GM20431 (cell line): Measurements from ENCODE around the gene ALDH3B1.
"Not testable (repeated sequence)": the region's sequence is repeated elsewhere in the genome, so short reads cannot be mapped to it uniquely, and the experiment has no call there.

ENCODE experiments used
- in situ Hi-C: fragments of 300-500 bp; cut with MseI, MboI; formaldehyde crosslinking; loops from one replicate; pipeline ENCODE4 v1.15.0; 2020; ENCODE audit warnings: low sequenced_read_pairs; ENCODE audit not compliant: unreplicated experiment

The ALDH3B1 gene, protein sequence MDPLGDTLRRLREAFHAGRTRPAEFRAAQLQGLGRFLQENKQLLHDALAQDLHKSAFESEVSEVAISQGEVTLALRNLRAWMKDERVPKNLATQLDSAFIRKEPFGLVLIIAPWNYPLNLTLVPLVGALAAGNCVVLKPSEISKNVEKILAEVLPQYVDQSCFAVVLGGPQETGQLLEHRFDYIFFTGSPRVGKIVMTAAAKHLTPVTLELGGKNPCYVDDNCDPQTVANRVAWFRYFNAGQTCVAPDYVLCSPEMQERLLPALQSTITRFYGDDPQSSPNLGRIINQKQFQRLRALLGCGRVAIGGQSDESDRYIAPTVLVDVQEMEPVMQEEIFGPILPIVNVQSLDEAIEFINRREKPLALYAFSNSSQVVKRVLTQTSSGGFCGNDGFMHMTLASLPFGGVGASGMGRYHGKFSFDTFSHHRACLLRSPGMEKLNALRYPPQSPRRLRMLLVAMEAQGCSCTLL

GRCh38 chr11:68010090-68011041, at the start of gene ALDH3B1:
Gene ALDH3B1 (plus strand): TSS chr11:68010327. CDS start chr11:68015298, 4,971 bp downstream.
- in situ Hi-C loops = no loop called here

GRCh38 chr11:67963217-67963616, 46.9 kb upstream of the ALDH3B1 start:
- in situ Hi-C loops = not testable (repeated sequence)

- in situ Hi-C loops = not testable (repeated sequence)
Measured at GRCh38 chr11:67963879-67964278, 46.2 kb upstream of the ALDH3B1 start.

DNA sequence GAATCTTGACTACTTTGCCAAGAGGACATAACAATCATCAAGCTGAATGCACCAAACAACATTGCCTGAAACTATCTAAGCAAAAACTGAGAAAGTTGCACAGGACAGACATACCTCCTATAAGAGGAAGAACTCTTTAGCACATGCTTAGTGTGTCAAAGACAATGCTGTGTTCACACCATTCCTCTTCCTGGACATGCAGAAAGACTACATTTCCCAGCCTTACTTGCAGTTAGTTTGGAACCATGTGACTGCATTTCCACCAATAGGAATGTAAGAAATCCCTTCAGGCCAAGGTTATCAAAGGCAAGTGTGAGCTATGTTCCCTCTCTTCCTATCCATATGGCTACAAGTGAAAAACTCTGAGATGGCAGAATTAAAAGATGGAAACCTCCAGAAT, 45.4 kb upstream of the ALDH3B1 start:
- in situ Hi-C loops = not testable (repeated sequence)

DNA sequence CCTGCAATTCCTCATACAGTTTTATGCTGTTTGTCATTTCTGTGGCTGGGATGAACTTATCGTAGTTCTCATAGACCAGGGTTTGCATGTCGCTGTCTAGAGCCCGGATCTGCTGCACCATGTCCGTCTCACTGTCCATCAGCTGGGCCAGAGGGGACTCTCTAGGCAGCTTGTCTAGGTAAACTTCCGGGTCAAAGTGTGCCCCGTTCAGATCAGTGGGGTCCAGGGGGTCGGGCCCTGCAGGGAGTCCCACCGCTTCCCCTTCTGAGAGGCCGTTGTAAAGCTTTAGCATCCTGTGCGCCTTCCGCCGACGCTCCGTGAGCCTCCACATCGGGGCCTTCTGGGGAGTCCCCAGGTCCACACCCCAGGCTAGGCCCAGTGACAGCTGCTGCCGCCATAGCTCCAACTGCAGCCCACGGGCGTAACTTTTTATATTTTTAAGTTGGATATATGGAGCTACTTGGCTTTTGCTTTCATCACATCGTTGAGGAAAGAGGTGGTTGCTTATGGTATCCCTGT, 44.2 kb upstream of the ALDH3B1 start:
- in situ Hi-C loops = not testable (repeated sequence)

DNA sequence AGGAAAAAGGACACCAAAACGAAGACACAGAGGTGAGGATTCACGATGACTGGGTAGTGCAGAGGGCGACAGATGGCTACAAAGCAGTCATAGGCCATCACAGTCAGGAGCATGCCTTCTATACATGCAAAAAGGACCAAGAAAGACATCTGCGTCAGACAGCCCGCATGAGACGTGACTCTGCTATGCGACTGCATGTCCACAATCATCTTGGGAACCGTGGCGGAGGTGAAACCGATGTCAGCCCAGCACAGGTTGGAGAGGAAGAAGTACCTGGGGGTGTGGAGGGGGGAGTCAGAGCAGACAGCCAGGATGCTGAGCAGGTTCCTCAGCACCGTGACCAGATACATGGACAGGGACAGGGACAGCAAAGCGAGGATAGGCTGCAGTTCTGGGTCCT, 35.4 kb upstream of the ALDH3B1 start:
- in situ Hi-C loops = not testable (repeated sequence)

GRCh38 chr11:67978766-67979418, 31.2 kb upstream of the ALDH3B1 start:
- in situ Hi-C loops = not testable (repeated sequence)

GRCh38 chr11:67981226-67981625, 28.9 kb upstream of the ALDH3B1 start:
- in situ Hi-C loops = not testable (repeated sequence)

GRCh38 chr11:67982255-67982857, 27.8 kb upstream of the ALDH3B1 start:
- in situ Hi-C loops = not testable (repeated sequence)

GRCh38 chr11:67983951-67984350, 26.2 kb upstream of the ALDH3B1 start:
- in situ Hi-C loops = no loop called here

- in situ Hi-C loops = not testable (repeated sequence)
Measured at GRCh38 chr11:67985302-67985701, 24.8 kb upstream of the ALDH3B1 start.

DNA sequence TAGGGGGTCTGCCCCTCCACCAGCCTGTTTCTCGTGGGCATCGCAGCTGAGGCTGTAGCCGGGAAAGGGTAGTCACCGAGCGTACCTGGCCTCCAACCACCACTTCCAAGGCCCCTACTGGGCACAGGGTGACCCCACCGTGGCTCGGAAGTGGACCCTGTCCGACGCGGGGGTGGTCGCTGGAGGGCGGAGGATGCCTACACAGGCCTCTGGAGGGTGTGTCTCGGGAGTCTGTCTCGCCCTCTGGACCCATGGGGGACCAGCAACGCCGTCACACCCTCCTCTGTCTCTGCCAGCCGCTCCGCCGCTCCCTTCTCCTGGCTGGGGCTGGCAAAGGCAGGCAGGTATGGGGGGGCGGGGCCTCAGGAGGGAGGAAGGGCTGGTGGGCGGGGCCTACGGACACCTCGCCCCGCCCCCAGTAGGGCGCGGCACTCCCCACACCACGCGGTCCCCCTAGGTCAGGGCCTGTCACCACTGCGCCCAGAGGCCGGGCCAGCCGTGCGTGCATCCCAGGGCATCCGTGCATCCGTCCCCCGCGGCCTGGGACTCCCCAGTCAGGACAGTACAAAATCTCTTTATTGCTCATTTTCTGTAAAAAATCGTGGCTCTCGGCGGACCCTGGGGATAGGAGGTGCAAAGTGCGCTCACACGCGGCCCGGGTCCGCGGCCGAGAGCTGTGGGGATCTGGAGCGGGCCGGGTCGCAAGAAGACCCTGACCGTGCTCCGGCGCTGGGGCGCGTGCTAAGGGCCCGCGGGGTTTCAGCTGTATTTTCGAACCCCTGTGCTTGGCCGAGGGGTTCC, 19.4 kb upstream of the ALDH3B1 start:
- in situ Hi-C loops = not testable (repeated sequence)

GRCh38 chr11:67991347-67992121, 18.6 kb upstream of the ALDH3B1 start:
- in situ Hi-C loops = not testable (repeated sequence)

DNA sequence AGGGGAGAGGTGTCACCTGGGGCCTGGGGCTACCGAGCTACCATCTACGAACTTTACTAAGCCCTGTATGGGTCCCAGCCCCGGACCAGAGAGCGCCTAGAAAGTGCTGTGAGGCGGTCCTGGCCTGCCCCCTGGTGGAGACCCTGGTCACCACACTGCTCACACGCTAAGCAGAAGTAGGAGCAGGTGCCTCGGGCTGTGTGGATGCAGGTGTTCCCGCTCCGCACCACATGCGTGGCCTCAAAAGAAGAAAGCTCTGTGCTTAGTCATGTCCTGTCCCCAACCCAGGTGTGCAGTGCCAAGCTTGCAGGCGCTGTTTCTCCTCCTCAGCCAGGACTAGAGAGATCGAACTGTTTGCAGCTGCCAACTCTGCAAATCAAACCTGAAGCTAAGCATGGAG, 16.3 kb upstream of the ALDH3B1 start:
- in situ Hi-C loops = not testable (repeated sequence)

DNA sequence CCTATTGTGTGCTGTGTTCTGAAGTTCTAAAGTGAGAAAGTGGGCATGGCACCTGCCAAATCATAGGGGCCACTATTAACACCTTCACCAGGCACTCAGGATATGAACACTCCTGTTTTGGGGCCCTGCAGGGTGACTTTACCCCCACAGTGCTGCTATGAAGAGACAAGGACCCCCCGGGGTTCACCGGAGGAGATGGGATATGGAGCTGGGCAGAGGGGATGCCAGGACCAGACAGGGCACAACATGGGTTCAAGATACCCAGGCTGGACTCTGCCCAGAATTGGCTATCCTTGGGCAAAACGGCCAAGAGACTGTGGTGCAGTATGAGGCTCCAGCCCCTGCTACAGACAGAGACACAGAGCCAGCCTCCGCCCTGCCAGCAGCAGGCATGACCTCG, 15.7 kb upstream of the ALDH3B1 start:
- in situ Hi-C loops = not testable (repeated sequence)

DNA sequence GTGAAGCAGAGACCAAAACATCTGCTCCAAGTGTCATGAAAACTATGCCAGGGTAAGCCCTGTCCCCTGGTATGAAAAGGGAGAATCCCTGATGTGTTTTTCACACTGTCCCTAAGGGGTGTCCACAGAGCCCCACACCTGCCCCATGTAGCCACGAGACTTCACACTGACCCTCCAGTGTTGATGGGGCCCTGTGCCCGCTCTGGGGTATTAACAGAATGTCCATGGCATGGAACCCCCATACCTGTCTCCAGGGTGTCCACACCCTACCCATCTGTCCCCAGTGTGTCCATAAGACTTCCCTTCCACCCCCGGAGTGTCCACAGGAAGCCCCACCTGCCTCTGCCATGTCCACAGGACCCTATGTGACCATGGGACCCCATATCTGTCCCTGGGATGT, 15.0 kb upstream of the ALDH3B1 start:
- in situ Hi-C loops = not testable (repeated sequence)

GRCh38 chr11:67995579-67995978, 14.5 kb upstream of the ALDH3B1 start:
- in situ Hi-C loops = not testable (repeated sequence)

DNA sequence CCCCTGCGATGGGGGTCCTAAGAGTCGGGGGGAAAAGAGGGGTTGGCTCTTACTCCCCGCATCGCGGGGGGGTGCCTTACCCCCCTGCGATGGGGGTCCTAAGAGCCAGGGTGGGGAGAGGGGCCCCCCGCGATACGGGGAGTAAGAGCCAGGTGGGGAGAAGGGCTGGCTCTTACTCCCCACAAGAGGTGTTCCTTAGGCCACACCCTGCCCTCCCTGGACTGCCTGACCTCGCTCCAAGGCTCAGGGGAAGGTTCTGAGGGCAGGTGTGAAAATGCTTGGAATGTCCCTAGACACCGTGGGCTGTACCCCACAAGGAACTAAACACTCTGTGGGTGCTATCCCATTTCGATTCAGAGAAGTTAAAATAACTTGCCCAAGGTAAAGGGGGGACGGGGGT, 14.1 kb upstream of the ALDH3B1 start:
- in situ Hi-C loops = no loop called here
